AG20443 (cell line): ENCODE measurements around the gene NTM.
A peak's percentile ranks its signal among the peaks of the same experiment; 100 is the strongest.

Experiments used
- DNase-seq: peaks from one replicate; pipeline ENCODE4 v3.0.0; 2012; ENCODE audit warnings: low spot score, mixed read lengths

The NTM gene

DNA sequence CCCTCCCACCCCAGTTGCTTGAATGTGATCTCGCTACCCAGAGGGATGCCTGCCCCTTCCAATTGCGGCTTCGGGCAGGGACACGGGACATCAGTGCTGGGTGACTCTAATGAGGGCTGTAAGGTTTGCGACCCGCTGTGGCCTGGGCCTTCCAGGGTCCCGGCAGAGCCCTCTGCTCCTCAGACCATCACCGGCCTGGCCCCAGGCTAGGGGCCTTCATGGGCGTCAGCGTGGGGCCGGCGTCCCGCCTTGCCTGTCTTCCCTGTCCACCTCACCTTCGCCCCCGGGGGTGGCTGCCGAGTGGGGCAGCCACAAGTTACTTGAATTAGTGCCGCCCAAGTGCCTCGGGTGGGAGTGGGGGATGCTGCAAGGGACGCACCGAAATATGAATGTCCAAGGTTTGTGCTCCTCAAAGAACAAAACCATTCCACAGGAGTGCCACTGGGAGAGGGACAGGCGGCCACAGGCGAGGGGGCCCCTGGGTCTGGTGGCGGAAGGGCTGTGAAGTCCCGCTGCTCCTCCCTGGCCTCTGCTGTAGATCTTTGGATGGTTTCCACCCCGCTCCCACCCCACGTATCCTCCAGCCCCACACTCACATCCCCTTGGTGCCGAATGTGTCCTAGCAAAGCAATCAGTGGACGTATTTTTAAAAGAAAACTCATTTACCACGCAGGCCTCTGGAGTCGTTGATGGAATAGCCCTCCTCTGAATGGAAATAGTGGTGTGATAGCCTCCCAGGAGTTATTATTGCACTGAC is 317.1 kb downstream of the NTM start:
- DNase-seq, result no peak

DNA sequence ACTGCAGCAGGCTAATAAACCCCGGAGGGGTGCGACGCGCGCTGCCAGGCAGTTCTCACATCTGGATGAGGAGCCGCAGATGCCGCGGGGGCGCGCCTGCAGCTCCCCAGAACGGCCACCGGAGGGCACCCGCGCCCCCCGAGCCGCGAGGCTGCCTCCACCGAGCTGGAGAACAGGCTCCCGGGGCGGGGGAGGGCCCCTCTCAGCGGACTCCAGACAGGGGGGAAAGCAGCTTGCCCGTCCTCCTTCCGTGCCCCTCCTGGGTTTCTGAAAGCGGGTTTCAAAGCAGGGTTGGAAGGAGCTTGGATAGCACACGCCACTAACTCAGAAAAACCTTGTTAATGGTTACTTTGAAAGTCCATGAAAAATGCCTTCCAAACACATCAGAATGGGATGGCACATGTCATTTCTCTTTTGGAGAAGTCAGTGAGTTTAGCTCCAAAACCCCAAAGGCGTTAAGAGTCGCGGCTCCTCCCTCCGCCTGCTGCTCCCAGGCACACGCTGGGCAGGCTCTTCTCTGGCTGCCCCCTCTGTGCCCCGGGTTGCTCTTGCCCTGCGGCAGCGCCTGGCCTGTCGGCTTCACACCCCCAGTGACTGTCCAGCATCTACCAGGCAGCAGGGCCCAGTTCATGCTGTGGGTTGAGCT is 317.8 kb downstream of the NTM start:
- DNase-seq, result peak; percentile 96

DNA sequence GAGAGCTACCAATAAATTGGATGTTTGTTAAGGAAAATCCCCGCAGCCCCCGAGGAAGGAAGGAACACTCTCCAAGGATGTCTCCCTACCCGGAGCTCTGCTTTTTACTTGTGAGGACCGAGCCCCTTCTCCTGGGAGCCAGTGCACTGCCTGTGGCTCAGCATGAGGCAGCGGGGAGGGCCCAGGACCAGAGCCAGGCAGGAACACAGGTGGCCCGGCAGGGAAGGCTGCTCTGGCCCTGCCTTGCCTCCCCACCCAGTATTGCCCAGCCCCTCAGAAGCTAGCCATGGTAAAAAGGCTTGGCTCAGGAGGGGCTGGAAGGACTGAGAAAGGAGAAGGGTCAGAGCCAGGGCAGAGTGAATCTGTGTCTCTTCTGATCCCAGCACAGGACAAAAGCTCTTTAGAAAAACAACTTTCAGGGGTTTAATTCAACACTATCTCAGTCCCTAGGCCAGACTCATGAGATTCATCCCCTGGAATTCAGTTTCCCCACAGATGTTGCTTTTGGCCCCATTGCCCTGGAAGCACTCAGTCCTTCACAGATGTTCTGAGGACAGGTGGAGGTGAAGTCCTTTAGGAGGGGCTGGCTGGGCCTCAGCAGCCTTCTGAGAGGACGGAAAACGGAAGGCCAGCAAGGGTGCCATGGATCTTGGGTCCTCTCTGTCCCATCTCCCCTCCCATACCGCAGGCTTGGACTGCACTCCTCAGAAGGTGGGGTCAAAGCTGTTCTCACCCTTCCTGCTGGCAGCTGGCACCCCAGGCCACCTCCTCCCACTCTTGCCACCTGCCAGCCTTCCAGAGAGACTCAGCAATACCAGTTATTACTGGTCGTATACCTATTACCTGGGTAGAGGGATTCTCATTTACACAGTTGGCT is 318.9 kb downstream of the NTM start:
- no peak for DNase-seq

DNA sequence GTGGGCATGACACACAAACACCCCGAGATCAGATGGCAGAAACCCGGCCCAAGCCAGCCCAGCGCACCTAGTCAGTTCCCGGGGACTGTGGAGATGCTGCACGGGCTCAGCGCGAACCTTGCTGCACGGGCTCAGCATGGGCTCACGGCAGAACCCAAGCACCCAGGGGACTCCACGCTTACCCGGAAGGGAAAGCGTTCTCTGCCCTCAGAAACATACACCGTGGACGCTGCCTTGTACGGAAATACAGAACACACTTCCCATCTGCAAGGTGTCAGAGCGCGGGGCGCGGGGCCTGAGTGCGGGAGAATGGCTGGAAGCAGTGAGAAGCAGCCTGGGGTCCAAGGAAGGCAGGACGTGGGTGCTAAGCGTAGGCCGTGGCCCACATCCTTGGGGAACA is 319.9 kb downstream of the NTM start:
- no peak for DNase-seq

DNA sequence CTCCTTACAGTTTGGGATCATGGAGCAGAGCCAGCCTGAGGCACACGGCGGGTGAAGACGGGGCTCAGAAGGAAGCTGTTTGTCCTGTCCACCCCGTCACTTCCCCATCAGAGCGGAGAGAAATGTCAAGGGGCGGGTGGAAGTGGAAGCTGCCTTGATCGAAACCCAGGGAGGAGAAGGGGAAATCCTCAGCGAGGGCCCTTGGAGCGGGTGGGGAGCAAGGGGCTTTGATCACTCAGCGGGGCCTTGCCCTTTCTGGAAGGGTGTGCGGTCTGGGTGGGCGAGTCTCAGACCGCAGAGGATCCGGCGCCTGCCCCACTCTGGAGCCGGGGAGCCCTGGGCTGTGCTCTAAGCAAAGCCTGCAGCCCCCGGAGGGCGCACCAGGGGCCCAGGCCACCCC is 320.4 kb downstream of the NTM start:
- DNase-seq, result no peak

DNA sequence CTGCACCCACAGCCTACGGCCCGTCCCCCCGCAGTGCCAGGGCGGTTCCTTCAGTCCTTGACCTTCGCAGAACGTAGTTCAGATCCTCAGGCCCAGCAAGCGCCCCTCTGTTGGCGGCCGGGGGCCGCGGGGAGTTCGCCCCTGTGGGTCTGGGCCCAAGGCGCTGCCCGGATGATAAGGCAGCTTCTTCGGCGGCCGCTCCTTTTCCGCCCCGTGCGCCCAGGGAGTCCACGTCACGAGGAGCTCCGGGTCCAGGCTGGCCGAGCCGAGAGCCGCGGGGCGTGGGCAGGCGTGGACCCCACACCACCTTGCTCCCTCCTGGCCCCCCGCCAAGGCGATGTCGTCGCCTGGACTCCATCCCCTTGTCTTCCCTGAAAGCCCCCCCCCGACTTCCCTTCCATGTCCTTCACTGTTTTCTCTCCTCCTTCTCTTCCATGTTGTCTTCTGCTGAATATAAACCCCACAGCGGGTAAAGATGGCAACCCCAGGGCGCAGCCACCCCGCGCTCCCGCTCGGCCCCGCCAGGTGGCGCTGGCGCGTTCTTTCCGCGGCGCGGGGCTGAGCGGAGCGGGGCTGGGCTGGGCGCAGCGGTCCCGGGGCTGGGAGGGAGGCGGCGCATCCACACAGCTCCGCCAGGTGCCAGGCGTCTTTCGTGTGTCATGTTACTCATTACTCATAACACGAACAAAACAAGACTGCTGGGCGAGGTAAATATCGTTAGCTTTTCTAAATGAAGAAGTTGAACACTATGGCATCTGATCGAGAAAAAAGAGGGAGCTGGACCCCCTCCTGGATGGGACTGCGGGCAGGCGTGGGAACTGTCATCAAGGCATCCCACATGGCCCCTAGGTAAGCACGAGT is 321.0 kb downstream of the NTM start:
- DNase-seq, result peak; percentile 88

DNA sequence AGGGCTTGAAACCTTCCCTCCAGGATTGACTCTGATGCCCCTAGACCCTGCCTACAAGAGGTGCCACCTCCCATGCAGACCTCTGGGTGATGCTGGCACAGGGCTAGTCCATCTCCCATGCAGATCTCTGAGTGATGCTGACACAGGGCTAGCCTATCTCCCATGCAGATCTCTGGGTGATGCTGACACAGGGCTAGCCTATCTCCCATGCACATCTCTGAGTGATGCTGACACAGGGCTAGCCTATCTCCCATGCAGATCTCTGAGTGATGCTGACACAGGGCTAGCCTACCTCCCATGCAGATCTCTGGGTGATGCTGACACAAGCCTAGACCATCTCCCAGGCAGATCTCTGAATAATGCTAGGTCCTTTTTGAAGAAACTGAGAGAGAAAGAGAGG is 321.7 kb downstream of the NTM start:
- no peak for DNase-seq

DNA sequence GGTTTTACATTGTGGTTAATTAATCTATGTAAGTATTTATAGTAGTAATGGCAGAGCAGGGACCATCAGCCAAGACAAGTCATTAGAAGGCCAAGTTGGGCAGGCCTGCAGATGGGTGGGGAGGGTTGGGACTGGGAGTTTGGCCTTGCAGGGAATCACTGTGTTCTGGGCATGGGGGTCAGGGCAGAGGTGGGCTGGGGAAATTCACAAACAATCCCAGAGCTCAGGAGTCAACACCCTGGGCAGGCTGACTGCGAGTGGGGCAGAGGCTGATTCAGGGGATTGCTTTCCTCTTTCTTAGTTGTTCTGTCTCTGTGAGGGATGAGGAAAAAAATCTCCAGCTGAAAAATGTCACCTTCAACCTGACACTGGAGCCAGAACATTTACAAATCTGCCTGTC is 322.5 kb downstream of the NTM start:
- DNase-seq, result no peak

DNA sequence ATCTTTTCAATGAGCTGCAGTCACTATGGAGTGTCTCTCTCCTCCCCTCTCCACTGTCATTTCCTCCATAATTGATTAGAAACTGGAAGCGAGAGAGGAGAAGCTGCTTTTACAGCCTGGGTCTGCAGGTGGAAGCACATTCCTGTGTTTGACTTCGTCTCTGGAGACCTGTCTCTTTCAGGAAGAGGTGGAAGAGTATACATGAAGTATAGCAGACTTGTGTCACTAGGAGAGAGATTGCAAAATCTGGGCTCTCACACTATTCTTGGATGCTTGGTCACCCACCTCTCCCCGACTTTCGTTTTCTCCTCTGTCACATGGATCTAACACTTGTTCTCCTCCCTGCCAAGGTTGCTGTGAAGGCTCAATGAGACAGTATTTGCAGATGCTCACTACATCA is 323.3 kb downstream of the NTM start:
- DNase-seq, result no peak

DNA sequence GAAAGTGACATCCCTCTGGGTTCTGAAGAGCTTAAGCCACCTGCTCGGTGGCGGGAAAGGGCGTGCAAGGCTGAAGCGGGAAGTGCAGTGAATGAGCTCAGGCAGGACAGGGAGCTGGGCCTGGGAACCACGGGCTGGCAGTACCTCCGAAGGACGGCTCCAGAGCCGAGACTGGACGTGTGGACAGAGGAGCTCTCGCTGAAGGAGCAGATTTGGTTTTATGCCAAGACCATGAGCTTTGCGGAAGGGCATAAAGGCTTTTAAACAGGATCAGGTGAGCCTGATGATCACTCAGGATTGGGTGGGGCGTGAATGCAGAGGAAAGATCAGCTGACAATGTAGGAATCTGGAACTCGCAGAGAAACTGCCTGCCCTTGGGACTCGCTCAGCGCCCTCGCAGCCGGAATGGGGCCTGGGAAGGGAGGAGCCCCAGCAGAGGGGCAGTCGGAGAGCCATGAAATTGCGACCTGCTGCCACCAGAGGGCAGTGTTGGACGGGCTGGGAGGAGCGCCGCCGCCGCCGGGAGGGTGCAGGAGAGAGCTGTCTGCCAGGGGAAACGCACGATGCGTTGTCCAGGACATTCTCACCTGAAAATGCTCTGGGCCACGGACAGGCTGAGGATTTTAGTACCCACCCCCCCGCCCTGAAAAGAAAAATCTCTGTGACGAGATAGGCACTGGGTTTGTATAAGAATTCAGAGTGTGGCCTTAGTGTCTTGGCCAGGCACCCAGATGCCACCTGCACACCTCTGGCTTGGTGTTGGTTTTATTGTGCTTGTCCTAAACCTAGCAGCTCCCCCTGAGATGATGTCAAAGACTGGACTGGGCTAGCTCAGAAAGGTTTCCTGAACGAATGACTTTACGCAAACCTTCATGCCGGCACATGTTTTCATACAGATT is 324.4 kb downstream of the NTM start:
- DNase-seq, result peak; percentile 93

DNA sequence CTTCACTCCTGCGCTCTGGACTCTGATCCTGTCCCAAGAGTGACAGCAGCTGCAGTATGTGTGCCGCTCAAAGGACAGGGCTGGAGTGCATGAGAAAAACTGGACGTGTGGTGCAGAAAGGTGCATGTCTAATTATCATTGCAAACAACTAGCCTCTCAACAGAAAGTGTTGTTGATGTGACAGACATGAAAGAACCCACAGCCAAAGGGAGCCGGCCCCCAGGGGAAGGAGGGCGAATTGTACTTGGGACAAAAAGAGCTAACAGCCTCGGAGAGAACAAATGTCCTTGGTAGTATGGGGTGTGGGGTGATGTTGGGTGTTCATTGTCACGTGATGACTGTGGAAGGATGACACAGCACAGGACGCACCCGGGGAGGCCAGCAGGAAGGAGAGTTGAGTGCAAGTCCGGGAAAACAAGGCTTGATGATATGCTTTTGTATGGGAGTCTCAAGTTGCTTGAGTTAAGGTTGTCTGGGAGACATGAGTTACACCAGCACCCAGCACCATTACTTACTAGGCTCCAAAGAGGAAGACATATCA is 325.5 kb downstream of the NTM start:
- DNase-seq, result no peak

DNA sequence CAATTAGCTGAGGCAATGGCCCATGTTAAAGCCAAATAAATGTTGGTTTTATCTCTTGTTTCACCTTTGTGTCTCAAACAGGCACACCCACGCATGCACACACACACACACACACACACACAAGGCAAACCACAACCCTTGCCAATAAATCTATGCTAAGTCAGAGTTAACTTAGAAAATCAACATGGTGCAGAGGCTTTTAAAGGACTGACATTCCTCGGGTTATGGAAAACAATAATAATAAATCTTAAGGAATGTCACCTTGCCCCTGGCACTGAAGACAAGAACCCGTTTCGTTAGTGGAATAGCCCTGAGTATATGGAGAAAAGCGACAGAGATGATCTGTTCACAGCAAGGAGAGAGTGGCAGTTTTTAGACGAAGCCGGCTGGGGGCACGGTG is 326.3 kb downstream of the NTM start:
- no peak for DNase-seq

DNA sequence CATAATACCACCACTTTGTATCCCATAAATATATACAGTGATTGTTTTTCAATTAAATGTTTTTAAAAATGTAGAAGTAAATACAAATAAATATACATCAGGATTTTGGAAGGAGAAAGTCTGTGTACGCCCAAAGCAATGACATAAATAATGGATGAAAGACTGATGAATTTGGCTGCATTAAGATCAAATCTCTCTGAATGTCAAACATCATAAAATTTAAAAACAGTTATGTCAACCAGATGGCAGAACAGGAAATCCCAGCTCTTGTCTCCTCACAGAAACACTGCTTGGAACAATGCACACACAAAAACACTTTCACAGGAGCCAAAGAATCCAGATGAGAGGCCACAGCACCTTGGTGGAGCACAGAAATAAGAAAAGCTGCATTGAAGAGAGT is 332.9 kb downstream of the NTM start:
- DNase-seq, result no peak

DNA sequence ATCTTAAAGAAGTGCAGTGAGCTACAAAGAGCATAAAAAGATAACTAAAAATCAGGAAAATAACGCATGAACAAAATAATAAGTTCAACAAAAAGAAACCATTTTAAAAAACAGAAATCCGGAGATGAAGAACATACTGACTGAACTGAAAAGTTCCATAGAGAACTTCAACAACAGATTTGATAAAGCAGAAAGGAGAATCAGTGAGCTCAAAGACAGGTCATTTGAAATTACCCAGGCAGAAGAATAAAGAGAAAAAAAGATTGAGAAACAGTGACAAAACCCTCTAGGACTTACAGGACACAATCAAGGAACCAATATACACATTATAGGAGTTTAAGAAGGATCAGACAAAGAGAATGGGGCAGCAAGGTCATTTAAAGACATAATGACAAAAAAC is 334.3 kb downstream of the NTM start:
- no peak for DNase-seq

DNA sequence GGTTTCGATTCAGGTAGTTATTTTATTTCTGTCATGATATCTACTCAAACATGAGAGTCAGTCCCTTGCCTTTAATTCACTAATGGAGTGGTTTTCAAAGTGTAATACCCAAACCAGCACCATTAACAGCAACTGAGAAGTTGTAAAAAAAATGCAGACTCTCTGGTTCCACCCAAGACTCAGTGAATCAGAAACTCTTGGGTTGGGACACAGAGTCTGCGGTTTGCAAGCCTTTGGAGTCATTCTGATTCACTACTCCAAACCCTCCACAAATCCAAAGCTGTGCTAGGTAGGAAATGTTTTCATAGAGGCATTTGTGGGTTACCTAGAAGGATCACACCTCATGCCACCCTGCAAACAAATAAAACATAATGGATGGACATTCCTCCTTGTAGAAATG is 340.1 kb downstream of the NTM start:
- DNase-seq, result peak; percentile 74

DNA sequence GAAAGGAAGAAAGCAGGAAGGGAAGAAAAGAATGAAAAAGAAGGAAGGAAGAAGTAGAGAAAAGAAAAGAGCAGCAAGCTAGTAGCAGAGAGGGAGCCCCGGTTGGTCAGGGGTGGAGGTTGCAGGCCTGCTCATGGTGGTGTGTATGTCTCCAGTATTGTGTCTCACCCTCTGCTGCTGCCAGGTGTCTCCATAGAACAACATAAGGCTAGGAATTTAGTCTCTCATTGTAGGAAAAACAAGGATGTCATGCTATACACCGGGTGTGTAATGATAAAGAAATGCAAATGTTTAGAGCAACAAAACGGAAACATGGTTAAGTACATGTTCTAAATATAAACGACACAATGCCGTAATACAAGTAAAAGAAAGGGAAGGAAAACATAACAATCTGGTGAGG is 342.5 kb downstream of the NTM start:
- DNase-seq, result no peak

DNA sequence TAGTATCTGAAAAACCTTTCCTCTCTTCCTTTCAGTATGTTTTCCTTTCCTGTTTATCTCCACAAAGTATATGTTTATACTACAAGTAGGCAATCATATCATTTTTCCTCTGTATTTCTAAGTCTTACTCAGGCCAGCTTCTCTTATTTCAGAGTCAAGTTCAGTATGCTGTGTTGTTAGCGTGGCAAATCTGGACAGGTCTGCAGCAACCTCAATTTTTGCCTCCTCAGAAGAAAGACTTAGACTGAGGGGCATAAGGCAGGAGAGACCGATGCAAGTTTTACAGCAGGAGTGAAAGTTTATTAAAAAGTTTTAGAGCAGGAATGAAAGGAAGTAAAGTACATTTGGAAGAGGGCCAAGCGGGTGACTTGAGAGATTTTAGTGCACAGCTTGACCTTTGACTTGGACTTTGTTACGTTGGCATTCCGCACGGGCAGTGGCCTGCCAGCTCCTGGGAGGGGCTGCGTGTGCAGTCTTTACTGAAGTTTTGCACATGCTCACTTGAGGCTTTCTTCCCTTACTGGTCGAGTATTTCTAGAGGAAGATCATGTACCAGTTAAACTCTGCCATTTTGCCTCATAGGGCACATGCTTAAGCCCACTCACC is 343.2 kb downstream of the NTM start:
- no peak for DNase-seq

DNA sequence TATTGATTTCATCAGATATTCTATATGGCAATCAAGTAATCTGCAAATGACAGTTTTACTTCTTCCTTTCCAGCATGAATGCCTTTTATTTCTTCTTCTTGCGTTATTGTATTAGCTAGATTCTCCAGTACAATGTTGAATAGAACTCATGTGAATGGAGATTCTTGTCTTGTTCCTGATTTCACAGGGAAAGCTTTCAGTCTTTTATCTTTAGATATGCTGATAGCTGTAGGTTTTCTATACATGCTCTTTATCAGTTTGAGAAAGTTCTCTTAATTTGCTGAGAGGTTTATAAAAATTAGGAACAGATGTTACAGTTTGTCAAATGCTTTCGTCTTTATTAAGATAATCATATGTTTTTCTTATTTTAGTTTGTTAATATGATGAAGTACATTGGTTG is 347.2 kb downstream of the NTM start:
- no peak for DNase-seq

DNA sequence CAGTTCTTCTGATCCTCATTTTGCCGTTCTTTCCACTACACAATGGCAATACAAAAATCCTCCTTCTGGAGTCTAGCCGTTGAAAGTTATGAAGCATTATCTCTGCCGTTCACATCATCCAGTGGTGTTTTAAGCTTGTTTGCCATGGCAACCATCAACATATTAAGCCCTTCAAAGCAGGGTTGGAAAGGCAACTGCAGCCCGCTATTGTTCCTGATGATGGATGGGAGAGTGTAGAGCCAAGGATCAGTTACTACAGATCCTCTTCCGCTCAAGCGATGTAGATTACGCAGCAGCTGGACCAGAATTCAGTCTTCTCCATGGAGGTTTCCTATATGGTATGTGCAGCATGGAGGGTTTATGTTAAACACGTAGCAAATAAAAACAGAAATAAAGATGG is 352.7 kb downstream of the NTM start:
- no peak for DNase-seq

DNA sequence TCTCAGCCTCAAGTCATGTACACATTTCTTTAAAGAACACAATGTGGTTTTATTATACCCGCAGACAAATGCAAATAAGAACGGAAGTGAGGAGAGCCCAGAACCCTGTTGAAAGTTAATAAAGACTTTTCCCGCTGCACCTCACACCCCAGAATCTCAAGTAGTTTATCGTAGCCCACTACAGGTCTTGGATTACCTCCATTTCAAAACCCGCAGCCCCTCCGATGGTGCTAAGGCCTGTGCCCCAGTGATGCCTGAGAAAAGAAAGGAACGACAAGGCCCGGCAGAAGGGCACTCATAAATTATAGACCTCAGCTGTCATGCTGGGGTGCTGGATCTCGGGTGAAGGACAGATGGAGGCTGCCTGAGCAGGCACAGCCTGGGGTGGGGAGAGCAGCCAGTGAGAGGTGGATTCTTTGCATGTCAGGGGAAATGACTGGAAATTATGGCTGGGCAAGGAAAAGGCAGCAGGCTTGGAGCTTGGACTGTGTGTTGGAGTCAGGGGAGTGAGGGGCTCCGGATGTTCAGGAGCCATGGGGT is 354.1 kb downstream of the NTM start:
- no peak for DNase-seq
